Heart left ventricle (tissue), 13 donors: Measurements from ENCODE around the gene CFAP45.

ENCODE experiments used
- POLR2A ChIP-seq, 2 donors: fragments of 450-650 bp; IDR thresholded peaks; one replicate each; pipeline ENCODE4 v1.6.1; 2017; ENCODE audit warnings: antibody characterized with exemption in 2 of 2, mild to moderate bottlenecking in 2 of 2, moderate library complexity in 2 of 2
- TF ChIP-seq, protein P1 (sequence below), 12 donors: fragments of 200-600 bp; sonication (generic) in 4 of 12; IDR thresholded peaks; one replicate each; pipeline versions ENCODE4 v1.5.0 to v1.8.0; 2018 to 2022; ENCODE audit warnings: antibody characterized with exemption in 12 of 12, mild to moderate bottlenecking in 5 of 12
- donor health status: ischemic (EF 13 %, LVEDD 7.1; RV severe dilation, severe dysfunction).
- donor health status: DM: no; HTN: yes; CAD: no.
- donor health status: DM: no; HTN: no; CAD: no.
- donor health status: ischemic (EF 25% LVEDD 6.9; RV normal size, moderate dysfunction).
- donor health status: ischemic (EF 25% LVEDD 5.7; RV mildly dilated, moderate dysfunction).
- donor health status: ischemic (EF 35%, LVEDD 5.7; RV mildly dilated, moderate dysfunction).
- donor health status: nonischemic (EF 11% LVEDD 7.7; RV severe dilation, severe dysfunction).
- donor health status: DM: yes; HTN: yes; CAD: no.
- donor health status: PGD.
- donor health status: ischemic (EF 29% LVEDD 5.4; RV normal size, mild dysfunction).
- donor health status: nonischemic (EF 23%, LVEDD 6.1; RV moderate dilation, normal function).

DNA sequence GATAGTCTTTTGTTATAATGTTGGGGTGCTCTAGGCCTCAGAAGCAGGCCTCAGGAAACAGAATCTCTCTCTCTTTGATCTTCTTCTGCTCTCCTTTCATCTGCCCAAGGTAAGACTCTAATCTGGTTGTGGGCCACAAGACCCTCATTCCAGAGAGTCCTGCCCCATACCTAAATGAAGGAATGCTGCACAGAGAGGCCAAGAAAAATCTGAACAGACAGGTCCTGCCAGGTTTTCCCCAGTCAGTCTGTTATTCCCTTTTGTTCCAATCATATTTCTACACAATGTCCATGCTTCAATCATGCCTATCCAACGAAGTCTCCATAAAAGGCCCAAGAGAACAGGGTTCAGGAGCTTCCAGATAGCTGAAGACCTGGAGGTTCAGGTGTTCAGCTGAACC is 7.0 kb upstream of the CFAP45 start:
- TF ChIP-seq, protein P1, sequence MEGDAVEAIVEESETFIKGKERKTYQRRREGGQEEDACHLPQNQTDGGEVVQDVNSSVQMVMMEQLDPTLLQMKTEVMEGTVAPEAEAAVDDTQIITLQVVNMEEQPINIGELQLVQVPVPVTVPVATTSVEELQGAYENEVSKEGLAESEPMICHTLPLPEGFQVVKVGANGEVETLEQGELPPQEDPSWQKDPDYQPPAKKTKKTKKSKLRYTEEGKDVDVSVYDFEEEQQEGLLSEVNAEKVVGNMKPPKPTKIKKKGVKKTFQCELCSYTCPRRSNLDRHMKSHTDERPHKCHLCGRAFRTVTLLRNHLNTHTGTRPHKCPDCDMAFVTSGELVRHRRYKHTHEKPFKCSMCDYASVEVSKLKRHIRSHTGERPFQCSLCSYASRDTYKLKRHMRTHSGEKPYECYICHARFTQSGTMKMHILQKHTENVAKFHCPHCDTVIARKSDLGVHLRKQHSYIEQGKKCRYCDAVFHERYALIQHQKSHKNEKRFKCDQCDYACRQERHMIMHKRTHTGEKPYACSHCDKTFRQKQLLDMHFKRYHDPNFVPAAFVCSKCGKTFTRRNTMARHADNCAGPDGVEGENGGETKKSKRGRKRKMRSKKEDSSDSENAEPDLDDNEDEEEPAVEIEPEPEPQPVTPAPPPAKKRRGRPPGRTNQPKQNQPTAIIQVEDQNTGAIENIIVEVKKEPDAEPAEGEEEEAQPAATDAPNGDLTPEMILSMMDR (IDR thresholded peaks at IDR 0.05): no peak
- TF ChIP-seq POLR2A (IDR thresholded peaks at IDR 0.05): no peak
